Adrenal gland (tissue), 12 donors: ENCODE measurements around the gene TRAPPC1. TPM values are rescaled to one million over a fixed set of nuclear protein-coding genes. Genes with fewer than 3 reads are reported as not detected.
A peak's percentile ranks its signal among the peaks of the same experiment; 100 is the strongest.

ENCODE experiments used
- DNase-seq, 7 donors: peaks; one replicate each; pipeline ENCODE4 v3.0.0-alpha.2; 2019 to 2020
- H3K27ac ChIP-seq, 5 donors: fragments of 200-600 bp; sonication (generic) in 4 of 5; 1 replicate in 3 of 5; 2 replicates in 2 of 5; pipeline versions ENCODE4 v1.5.1 to v1.8.0; 2016 to 2020; ENCODE audit warnings: mild to moderate bottlenecking in 1 of 5
- H3K27me3 ChIP-seq: fragments of 200-600 bp; 2 replicates; pipeline ENCODE4 v1.8.0; 2021
- H3K36me3 ChIP-seq, 2 donors: fragments of 200-600 bp; replicated peaks in 1 of 2; 1 replicate in 1 of 2; 2 replicates in 1 of 2; pipeline versions ENCODE4 v1.5.1 to v1.8.0; 2018 to 2022
- H3K4me1 ChIP-seq, 2 donors: fragments of 200-600 bp; replicated peaks in 1 of 2; 1 replicate in 1 of 2; 2 replicates in 1 of 2; pipeline versions ENCODE4 v1.5.1 to v1.8.0; 2018 to 2021
- H3K4me3 ChIP-seq, 4 donors: fragments of 200-600 bp; sonication (generic) in 3 of 4; one replicate each; pipeline ENCODE4 v1.5.1; 2016 to 2018
- H3K9me3 ChIP-seq, 3 donors: fragments of 200-600 bp; sonication (generic) in 1 of 3; replicated peaks in 1 of 3; 1 replicate in 2 of 3; 2 replicates in 1 of 3; pipeline versions ENCODE4 v1.5.1 to v1.8.0; 2016 to 2021
- POLR2A ChIP-seq, 2 donors: fragments of 450-650 bp; IDR thresholded peaks; one replicate each; pipeline ENCODE4 v1.6.1; 2017; ENCODE audit warnings: antibody characterized with exemption in 2 of 2, mild to moderate bottlenecking in 2 of 2, moderate library complexity in 1 of 2
- WGBS, 4 donors: extraction: QIAGEN DNeasy Blood & Tissue Kit in 2 of 4; methylation state at CpG; one replicate each; pipeline versions ENCODE4 v1.1.5 to v1.1.7; 2013 to 2017; 5-methylcytosine and 5-hydroxymethylcytosine counted together
- intact Hi-C, 2 donors: fragments of 100-400 bp; cut with DNase I; formaldehyde crosslinking; loops; one replicate each; pipeline versions ENCODE4 v1.14.1 to v1.15.0; 2022 to 2023
- polyA plus RNA-seq, 3 donors: library from polyadenylated mRNA; stranded (reverse); fragments of 200-250 nt in 2 of 3; fragments of 350-450 nt in 1 of 3; fragmentation: Illumina TruSeq in 1 of 3; extraction: RNeasy Lipid Tissue Mini Kit (QIAGEN cat#74804) in 1 of 3; gene quantifications; one replicate each; pipeline ENCODE4 v1.2.3, GENCODE V29; 2013 to 2014
- total RNA-seq, 9 donors: library from RNA; depleted of rRNA in 4 of 9; stranded (reverse); fragments of >200 nt in 4 of 9; fragments of 120-200 nt in 1 of 9; fragmentation: NEBNext Ultra II Directional in 1 of 9; extraction: Animal tissue kit (Norgen Biotek cat#: 25700) in 1 of 9; gene quantifications; one replicate each; pipeline versions ENCODE4 v1.1.0 to v1.2.4, GENCODE V29; 2013 to 2023
- TF ChIP-seq, protein P1 (sequence below), 6 experiments: fragments of 450-650 bp in 4 of 6; fragments of 200-600 bp in 2 of 6; sonication (generic) in 1 of 6; IDR thresholded peaks; 1 replicate in 5 of 6; 2 replicates in 1 of 6; pipeline versions ENCODE4 v1.5.1 to v1.8.0; 2016 to 2021; ENCODE audit warnings: antibody characterized with exemption in 6 of 6, mild to moderate bottlenecking in 2 of 6, moderate library complexity in 1 of 6
- donor health status: healthy with polysubstance abuse.
- donor health status: Bipolar disorder and iron deficiency.
- donor health status: DM: yes; HTN: yes; CAD: no.
- donor health status: DM: no; HTN: no; CAD: no.
- donor health status: DM: no; HTN: no; CAD: no.
- donor health status: DM: yes; HTN: yes; CAD: no.

Gene TRAPPC1
- total and polyA plus RNA-seq, 12 donors, result 32.2 to 220 (median 121) TPM

DNA sequence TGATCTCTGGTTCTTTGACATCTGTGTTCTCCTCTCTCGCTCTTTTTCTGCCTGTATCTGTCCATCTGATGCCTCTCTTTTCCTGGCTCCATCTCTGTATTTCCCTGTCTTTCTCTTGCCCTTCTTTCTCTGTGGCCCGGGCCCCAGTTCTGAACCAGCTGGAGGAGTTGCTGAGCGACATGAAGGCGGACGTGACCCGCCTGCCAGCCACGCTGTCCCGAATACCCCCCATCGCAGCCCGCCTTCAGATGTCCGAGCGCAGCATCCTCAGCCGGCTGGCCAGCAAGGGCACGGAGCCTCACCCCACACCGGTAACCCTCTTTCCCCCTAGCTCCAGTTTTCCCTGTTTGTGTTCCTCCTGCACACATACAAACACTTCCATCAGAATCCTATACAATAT is 21.5 kb downstream of the TRAPPC1 start:
- H3K9me3 ChIP-seq, result no peaks in the 10 kb centered on the region
- peaks cover under 1 to 13% of the 10 kb centered on the region in 2 donors for H3K4me1 ChIP-seq
- DNase-seq, result no peak
- intact Hi-C loops, result loop anchor here (5.0 to 10.0 kb wide), 3 partner anchors 45 to 147 kb away; no protein-coding TSS in a partner anchor
- H3K27me3 ChIP-seq, result no peaks in the 10 kb centered on the region
- peaks cover 0 to 69% of the 10 kb centered on the region in 2 donors for H3K36me3 ChIP-seq
- H3K4me3 ChIP-seq, result no peak overlapping the region
- WGBS, 4 donors, result 92 to 95% (median 93%) methylated on average over 15 of the region's 15 CpGs
- no peak overlapping the region for H3K27ac ChIP-seq
- TF ChIP-seq POLR2A (IDR thresholded peaks at IDR 0.05), result no peak
- TF ChIP-seq, protein P1, sequence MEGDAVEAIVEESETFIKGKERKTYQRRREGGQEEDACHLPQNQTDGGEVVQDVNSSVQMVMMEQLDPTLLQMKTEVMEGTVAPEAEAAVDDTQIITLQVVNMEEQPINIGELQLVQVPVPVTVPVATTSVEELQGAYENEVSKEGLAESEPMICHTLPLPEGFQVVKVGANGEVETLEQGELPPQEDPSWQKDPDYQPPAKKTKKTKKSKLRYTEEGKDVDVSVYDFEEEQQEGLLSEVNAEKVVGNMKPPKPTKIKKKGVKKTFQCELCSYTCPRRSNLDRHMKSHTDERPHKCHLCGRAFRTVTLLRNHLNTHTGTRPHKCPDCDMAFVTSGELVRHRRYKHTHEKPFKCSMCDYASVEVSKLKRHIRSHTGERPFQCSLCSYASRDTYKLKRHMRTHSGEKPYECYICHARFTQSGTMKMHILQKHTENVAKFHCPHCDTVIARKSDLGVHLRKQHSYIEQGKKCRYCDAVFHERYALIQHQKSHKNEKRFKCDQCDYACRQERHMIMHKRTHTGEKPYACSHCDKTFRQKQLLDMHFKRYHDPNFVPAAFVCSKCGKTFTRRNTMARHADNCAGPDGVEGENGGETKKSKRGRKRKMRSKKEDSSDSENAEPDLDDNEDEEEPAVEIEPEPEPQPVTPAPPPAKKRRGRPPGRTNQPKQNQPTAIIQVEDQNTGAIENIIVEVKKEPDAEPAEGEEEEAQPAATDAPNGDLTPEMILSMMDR (IDR thresholded peaks at IDR 0.05), result no peak

DNA sequence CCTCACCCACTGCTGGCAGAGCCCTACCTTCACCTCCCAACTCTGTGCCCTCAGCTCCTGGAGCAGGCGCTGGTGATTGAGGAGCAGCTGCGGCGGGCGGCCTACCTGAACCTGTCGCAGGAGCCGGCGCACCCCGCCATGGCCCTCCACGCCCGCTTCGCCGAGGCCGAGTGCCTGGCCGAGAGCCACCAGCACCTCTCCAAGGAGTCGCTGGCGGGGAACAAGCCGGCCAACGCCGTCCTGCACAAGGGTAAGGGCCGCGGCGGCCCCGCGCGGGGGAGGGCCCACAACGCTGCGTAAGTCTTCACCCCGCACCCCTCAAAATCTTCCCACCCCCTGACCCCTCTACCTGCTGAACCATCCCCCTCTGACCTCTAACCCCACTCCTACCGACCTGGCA is 22.7 kb downstream of the TRAPPC1 start:
- intact Hi-C loops, result no loop called here

DNA sequence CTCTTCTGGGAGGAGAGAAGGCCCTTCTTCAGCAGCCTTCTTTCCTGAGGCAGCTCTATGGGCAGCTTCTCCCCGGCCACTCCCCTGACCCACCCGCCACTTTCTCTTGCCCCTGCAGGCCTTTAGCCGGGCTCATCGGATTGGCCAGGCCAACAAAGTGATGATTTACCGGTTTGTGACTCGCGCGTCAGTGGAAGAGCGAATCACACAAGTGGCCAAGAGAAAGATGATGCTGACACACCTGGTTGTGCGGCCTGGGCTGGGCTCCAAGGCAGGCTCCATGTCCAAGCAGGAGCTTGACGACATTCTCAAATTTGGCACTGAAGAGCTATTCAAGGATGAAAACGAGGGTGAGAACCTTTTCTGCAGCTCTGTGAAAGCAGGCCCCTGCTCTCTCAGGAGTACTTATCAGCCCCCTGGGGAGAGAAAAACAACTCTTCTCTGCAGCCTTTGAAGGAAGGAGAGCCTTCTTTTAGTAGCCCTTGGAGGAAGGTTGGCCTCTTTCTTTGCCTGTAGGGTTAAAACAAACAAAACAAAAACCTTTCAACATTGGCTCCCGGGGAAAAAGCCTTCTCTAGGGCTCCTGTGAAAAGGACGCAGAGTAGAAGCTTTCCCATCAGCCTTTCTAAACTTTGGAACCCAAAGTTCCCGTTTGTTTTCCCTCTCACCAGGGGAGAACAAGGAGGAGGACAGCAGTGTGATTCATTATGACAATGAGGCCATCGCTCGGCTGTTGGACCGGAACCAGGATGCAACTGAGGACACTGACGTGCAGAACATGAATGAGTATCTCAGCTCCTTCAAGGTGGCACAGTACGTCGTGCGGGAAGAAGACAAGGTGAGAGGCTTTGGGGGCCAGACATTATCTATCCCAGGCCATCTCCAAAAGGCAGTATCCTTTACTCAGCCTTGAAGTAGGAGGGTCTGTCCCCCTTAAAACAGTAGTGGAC is 28.3 kb downstream of the TRAPPC1 start:
- intact Hi-C loops, result no loop called here
- 63 to 65% (median 64%) methylated on average over 17 to 22 of the region's 22 CpGs for WGBS, 4 donors
- H3K27me3 ChIP-seq, result no peaks in the 10 kb centered on the region
- peaks cover 0 to 100% of the 10 kb centered on the region in 2 donors for H3K36me3 ChIP-seq
- H3K27ac ChIP-seq, result peak overlapping the region in 1 of 5 donors; percentile 38
- H3K9me3 ChIP-seq, result no peaks in the 10 kb centered on the region
- H3K4me1 ChIP-seq, result no peaks in the 10 kb centered on the region
- no peak for TF ChIP-seq POLR2A (IDR thresholded peaks at IDR 0.05)
- TF ChIP-seq, protein P1 (IDR thresholded peaks at IDR 0.05), result no peak
- peak in 5 of 7 donors; percentile 56 to 73 (median 72) for DNase-seq
- no peak overlapping the region for H3K4me3 ChIP-seq

More for the DNA sequence above, 22.7 kb downstream of the TRAPPC1 start:
- Histone ChIP-seq H3K4me3 (no peak overlapping the region), H3K36me3 (peaks cover 0 to 81% of the 10 kb centered on the region in 2 donors), H3K4me1 (peaks cover 0 to 1% of the 10 kb centered on the region in 2 donors), H3K27me3 (no peaks in the 10 kb centered on the region), H3K27ac (no peak overlapping the region), H3K9me3 (no peaks in the 10 kb centered on the region)
- TF ChIP-seq, protein P1 (IDR thresholded peaks at IDR 0.05), result no peak
- TF ChIP-seq POLR2A (IDR thresholded peaks at IDR 0.05), result no peak
- DNase-seq, result no peak
- WGBS, 4 donors, result 90 to 92% (median 92%) methylated on average over 11 to 29 of the region's 29 CpGs

DNA sequence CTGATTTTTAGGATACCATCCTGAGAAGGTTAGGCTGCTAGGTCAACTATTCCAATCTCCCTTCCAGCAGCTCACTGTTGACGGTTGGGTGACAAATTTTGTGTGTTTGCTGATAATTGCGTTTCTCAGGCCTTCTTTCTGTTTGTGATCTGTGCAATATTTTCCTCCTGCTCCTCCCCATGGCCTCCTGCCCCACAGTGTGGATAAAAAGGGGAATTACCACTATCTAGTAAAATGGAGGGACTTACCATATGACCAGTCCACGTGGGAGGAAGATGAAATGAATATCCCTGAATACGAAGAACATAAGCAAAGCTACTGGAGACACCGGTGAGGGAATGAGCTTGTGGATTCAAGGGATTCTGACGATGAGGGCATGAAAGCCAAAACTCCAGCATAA is 34.0 kb downstream of the TRAPPC1 start:
- Histone ChIP-seq H3K4me3 (no peak overlapping the region), H3K36me3 (peaks cover 0 to 94% of the 10 kb centered on the region in 2 donors), H3K27ac (peak overlapping the region in 1 of 5 donors; percentile 21), H3K9me3 (no peaks in the 10 kb centered on the region), H3K27me3 (no peaks in the 10 kb centered on the region), H3K4me1 (no peaks in the 10 kb centered on the region)
- peak in 6 of 7 donors; percentile 16 to 69 (median 54) for DNase-seq
- TF ChIP-seq, protein P1 (IDR thresholded peaks at IDR 0.05), result peak; percentile 37 to 94 (median 76)
- TF ChIP-seq POLR2A (IDR thresholded peaks at IDR 0.05), result no peak
- intact Hi-C loops, result loop anchor here in 1 of 2 donors (5.0 kb wide), 1 partner anchor 35 kb away; no protein-coding TSS in a partner anchor
- WGBS, 4 donors, result 30 to 35% (median 33%) methylated on average over 6 of the region's 6 CpGs
